Mesothelial cell of epicardium (in vitro differentiated cells): Measurements from ENCODE around the gene LONRF2. TPM values are rescaled to one million over a fixed set of nuclear protein-coding genes. Genes with fewer than 3 reads are reported as not detected.
"Not testable (repeated sequence)": the region's sequence is repeated elsewhere in the genome, so short reads cannot be mapped to it uniquely, and the experiment has no call there.

Experiments
- DNase-seq, 2 experiments: peaks; one replicate each; pipeline ENCODE4 v3.0.0; 2021; ENCODE audit warnings: low spot score in 2 of 2; ENCODE audit not compliant: unreplicated experiment in 2 of 2
- H3K27ac Mint-ChIP-seq: 2 replicates; pipeline ENCODE4 v1.8.0; 2021; ENCODE audit warnings: mixed read lengths
- H3K27me3 Mint-ChIP-seq: 2 replicates; pipeline ENCODE4 v1.8.0; 2021; ENCODE audit warnings: low read depth, mixed read lengths
- H3K36me3 Mint-ChIP-seq: 2 replicates; pipeline ENCODE4 v1.8.0; 2021; ENCODE audit warnings: mixed read lengths
- H3K4me1 Mint-ChIP-seq: 2 replicates; pipeline ENCODE4 v1.8.0; 2021; ENCODE audit warnings: mixed read lengths
- H3K4me3 Mint-ChIP-seq: 2 replicates; pipeline ENCODE4 v1.8.0; 2021; ENCODE audit warnings: mild to moderate bottlenecking, moderate library complexity, mixed read lengths
- H3K9me3 Mint-ChIP-seq: 2 replicates; pipeline ENCODE4 v1.8.0; 2021; ENCODE audit warnings: mixed read lengths
- total RNA-seq: library from RNA; stranded (reverse); gene quantifications from 3 replicates; pipeline ENCODE4 v1.2.1, GENCODE V29; 2021
- TF ChIP-seq, protein P1 (sequence below): fragments of 200-600 bp; sonication (generic); IDR thresholded peaks from one replicate; pipeline ENCODE4 v1.5.0; 2021; ENCODE audit warnings: antibody characterized with exemption; ENCODE audit not compliant: unreplicated experiment

Gene LONRF2
- total RNA-seq, result 13.4 to 14.6 TPM (median 13.7 TPM) in 3 replicates

DNA sequence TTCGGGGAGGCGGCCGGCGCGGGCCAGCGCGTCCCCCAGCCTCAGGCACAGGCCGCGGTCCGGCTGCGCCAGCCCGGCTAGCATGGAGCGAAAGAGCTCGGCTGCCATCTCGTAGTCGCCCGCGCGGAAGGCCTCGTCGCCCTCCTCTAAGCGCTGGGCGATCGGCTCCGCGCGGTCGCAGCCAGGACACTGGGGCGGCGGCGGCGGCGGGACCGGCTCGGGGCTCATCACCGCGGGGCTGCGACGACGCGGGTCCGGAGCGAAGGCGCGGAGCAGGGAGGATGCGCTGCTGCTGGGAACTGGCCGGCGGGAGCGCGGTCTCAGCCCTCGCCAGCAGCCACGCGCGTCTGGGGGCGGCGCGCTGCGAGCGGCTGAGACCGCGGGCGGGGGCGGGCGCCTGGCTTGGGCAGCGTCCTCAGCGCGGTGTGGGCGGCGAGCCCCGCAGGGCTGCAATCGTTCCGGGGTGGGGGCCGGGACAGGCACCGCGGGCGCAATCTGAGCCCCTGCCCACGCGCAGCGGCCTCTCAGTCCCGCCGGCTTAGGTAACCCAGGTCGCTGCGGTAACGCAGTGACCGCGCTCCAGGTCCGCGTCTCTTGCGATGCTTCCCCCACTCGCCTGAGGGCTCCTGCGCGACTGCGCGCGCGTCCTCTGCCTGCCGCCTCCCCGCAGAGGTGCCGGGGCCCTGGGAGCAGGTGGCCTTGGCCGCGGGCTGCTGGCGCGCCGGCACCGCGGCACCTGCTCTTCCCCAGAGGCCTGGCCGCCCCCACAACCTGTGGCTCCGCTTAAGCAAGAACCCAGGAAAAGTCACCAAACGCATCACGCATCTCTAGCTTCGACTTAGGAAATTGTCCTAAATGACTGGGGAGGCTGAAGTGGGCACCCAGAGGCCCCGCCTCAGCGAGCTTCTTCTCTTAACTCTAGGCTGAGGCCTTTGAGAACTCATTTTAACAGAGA, at the start of gene LONRF2:
TSS of gene LONRF2 (minus strand) at position 636 of the 955 bp plus-strand sequence. CDS start at position 228, 408 bp downstream.
- H3K27ac Mint-ChIP-seq, result peak within 1 kb of the TSS; percentile 86
- peak within 1 kb of the TSS; percentile 73 for H3K4me3 Mint-ChIP-seq
- peak; percentile 30 to 63 for DNase-seq
- peaks cover 18% of the 10 kb centered on the region for H3K9me3 Mint-ChIP-seq
- H3K4me1 Mint-ChIP-seq, result peaks cover 10% of the 10 kb centered on the region
- peaks cover 53% of the 10 kb centered on the region for H3K27me3 Mint-ChIP-seq
- TF ChIP-seq, protein P1, sequence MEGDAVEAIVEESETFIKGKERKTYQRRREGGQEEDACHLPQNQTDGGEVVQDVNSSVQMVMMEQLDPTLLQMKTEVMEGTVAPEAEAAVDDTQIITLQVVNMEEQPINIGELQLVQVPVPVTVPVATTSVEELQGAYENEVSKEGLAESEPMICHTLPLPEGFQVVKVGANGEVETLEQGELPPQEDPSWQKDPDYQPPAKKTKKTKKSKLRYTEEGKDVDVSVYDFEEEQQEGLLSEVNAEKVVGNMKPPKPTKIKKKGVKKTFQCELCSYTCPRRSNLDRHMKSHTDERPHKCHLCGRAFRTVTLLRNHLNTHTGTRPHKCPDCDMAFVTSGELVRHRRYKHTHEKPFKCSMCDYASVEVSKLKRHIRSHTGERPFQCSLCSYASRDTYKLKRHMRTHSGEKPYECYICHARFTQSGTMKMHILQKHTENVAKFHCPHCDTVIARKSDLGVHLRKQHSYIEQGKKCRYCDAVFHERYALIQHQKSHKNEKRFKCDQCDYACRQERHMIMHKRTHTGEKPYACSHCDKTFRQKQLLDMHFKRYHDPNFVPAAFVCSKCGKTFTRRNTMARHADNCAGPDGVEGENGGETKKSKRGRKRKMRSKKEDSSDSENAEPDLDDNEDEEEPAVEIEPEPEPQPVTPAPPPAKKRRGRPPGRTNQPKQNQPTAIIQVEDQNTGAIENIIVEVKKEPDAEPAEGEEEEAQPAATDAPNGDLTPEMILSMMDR, result no peak
- peaks cover 20% of the 10 kb centered on the region for H3K36me3 Mint-ChIP-seq

DNA sequence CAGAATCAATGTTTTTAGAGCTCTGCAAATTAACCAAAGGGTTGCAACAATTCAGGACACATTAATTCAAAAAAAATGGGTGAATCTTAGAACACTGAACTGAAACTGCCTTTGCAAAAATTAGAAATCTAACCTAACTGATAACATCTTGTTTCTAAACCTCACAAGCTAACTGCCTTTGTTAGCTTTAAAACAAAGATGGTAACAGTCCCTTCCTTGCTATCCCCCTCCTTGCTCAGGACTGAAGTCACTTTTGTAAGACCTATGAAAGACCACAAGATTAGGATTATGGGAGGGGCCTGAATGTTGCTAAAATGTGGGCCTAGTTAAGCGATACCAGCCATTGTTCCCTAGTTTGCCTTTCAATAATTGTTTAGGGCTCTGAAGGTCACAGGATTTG, 44.9 kb upstream of the LONRF2 start:
- H3K9me3 Mint-ChIP-seq, result peaks cover 54% of the 10 kb centered on the region
- no peak overlapping the region for H3K4me3 Mint-ChIP-seq
- H3K36me3 Mint-ChIP-seq, result peaks cover 1% of the 10 kb centered on the region
- H3K4me1 Mint-ChIP-seq, result no peaks in the 10 kb centered on the region
- no peak for DNase-seq
- peaks cover 4% of the 10 kb centered on the region for H3K27me3 Mint-ChIP-seq
- TF ChIP-seq, protein P1, result no peak
- H3K27ac Mint-ChIP-seq, result no peak overlapping the region

DNA sequence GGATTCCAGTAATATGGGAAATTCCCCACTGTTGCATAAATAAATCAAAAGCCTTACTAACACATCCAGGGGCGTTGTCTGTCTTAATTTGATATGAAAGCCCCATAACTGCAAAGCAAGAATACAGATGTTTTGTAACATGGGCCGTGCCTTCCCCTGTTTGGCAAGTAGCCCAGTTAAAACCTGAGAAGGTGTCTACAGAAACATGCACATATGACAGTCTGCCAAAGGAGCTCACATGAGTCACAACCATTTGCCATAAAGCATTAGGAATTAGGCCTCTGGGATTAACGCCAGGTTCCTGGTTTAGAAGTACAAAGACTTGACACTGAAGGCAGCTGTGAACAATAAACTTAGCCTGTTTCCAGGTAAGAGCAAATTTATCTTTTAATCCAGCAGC, 43.1 kb upstream of the LONRF2 start:
- TF ChIP-seq, protein P1, result no peak
- Mint-ChIP-seq H3K4me3 (no peak overlapping the region), H3K9me3 (peaks cover 49% of the 10 kb centered on the region), H3K36me3 (peaks cover 3% of the 10 kb centered on the region), H3K27me3 (no peaks in the 10 kb centered on the region), H3K4me1 (no peaks in the 10 kb centered on the region), H3K27ac (no peak overlapping the region)
- DNase-seq, result no peak

DNA sequence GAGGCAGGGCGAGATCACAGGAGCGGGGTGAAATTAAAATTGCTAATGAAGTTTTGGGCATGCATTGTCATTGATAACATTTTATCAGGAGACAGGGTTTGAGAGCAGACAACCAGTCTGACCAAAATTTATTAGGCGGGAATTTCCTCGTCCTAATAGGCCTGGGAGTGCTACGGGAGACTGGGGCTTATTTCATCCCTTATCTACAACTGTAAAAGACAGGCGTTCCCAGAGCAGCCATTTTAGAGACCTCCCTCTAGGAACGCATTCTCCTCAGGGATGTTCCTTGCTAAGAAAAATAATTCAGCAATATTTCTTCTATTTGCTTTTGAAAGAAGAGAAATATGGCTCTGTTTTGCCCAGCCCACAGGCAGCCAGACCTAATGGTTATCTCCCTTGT, 40.0 kb upstream of the LONRF2 start:
- DNase-seq, H3K36me3 Mint-ChIP-seq, H3K27ac Mint-ChIP-seq, H3K27me3 Mint-ChIP-seq, H3K4me1 Mint-ChIP-seq, H3K4me3 Mint-ChIP-seq: not testable (repeated sequence)
- H3K9me3 Mint-ChIP-seq, result peaks cover 38% of the 10 kb centered on the region

DNA sequence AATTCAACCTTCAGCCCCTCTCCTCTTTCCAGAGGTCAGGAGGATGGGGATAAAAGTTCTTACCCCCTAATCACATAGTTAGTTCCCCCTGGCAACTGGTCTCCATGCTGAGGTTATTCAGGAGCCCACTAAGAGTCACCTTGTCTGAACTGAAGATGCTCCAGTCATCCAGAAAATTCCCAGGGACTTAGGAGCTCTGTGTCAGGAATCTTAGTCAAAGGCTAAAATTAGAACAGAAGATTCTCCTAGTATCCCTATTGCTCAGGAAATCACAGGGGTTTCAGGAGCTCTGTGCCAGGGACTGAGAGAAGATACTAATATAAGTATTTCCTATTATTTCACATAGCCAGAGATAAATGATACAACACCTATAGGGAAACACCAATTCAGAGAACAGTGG, 37.3 kb upstream of the LONRF2 start:
- Mint-ChIP-seq H3K27me3 (peaks cover 3% of the 10 kb centered on the region), H3K4me1 (no peaks in the 10 kb centered on the region), H3K4me3 (no peak overlapping the region), H3K9me3 (peaks cover 43% of the 10 kb centered on the region), H3K36me3 (peaks cover 3% of the 10 kb centered on the region), H3K27ac (no peak overlapping the region)
- TF ChIP-seq, protein P1, result no peak
- DNase-seq, result no peak

DNA sequence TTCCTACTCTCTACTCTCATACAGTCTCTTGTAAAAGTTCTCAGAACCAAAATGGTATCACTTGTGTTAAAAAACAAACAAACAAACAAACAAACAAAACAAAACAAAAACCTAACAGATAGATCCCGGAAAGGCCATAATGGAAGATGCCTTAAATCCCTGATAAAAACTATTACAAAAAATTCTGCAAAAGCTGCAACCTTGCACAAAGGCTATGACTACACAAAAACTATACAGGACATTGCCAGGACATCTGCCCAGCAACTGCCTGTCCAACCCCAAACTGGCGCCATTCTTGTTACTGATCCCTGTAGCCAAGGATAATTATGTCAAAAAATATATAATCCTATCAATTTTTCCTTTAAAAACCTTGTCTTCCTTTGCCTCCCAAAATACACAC, 36.3 kb upstream of the LONRF2 start:
- Mint-ChIP-seq H3K4me3 (no peak overlapping the region), H3K36me3 (peaks cover 3% of the 10 kb centered on the region), H3K27me3 (peaks cover 3% of the 10 kb centered on the region), H3K4me1 (no peaks in the 10 kb centered on the region), H3K27ac (no peak overlapping the region), H3K9me3 (peaks cover 36% of the 10 kb centered on the region)
- TF ChIP-seq, protein P1, result no peak
- DNase-seq, result no peak
